ENCODE results near the gene SDF2.
"Not testable (repeated sequence)": the region's sequence is repeated elsewhere in the genome, so short reads cannot be mapped to it uniquely, and the experiment has no call there.

Gene SDF2

GRCh38 chr17:28626818-28627217 is 34.9 kb downstream of the SDF2 start:
- DNase-seq (ENCODE audit: low read depth in 3 of 3): no peak

GRCh38 chr17:28624148-28624547 is 37.6 kb downstream of the SDF2 start:
- DNase-seq (ENCODE audit: low read depth in 3 of 3): no peak

GRCh38 chr17:28623696-28624095 is 38.0 kb downstream of the SDF2 start:
- DNase-seq (ENCODE audit: low read depth in 3 of 3): no peak

GRCh38 chr17:28622186-28622585 is 39.5 kb downstream of the SDF2 start:
- DNase-seq (ENCODE audit: low read depth in 3 of 3): no peak

GRCh38 chr17:28620010-28620409 is 41.7 kb downstream of the SDF2 start:
- no peak for DNase-seq (ENCODE audit: low read depth in 3 of 3)

GRCh38 chr17:28618464-28618863 is 43.2 kb downstream of the SDF2 start:
- no peak for DNase-seq (ENCODE audit: low read depth in 3 of 3)

GRCh38 chr17:28616281-28616680 is 45.4 kb downstream of the SDF2 start:
- DNase-seq (ENCODE audit: low read depth in 3 of 3): no peak

GRCh38 chr17:28615260-28615940 is 46.3 kb downstream of the SDF2 start:
- no peak for DNase-seq (ENCODE audit: low read depth in 3 of 3)

- no peak for DNase-seq (ENCODE audit: low read depth in 3 of 3)
These were observed 47.8 kb downstream of the SDF2 start, which contains the start of gene RSKR for GRCh38 chr17:28613931-28614381. Gene RSKR (minus strand): TSS chr17:28614185. CDS start chr17:28614161, 24 bp downstream.

- peak in 1 of 3 donors; percentile 20 for DNase-seq (ENCODE audit: low read depth in 3 of 3)
These were observed 48.5 kb downstream of the SDF2 start for GRCh38 chr17:28612936-28613872.

- DNase-seq (ENCODE audit: low read depth in 3 of 3): no peak
These were observed 49.2 kb downstream of the SDF2 start for GRCh38 chr17:28612531-28612930.

GRCh38 chr17:28610376-28610775 is 51.3 kb downstream of the SDF2 start:
- DNase-seq (ENCODE audit: low read depth in 3 of 3): no peak

GRCh38 chr17:28604031-28604430 is 57.7 kb downstream of the SDF2 start:
- not testable (repeated sequence) for DNase-seq (ENCODE audit: low read depth in 3 of 3)

GRCh38 chr17:28599311-28600184 is 62.2 kb downstream of the SDF2 start:
- peak; percentile 47 to 61 (median 55) for DNase-seq (ENCODE audit: low read depth in 3 of 3)

GRCh38 chr17:28598799-28599310 is 62.9 kb downstream of the SDF2 start, which contains the start of gene SPAG5:
Gene SPAG5 (minus strand): TSS chr17:28599025. CDS start chr17:28598946, 79 bp downstream.
- peak; percentile 90 to 93 (median 90) for DNase-seq (ENCODE audit: low read depth in 3 of 3)

- no peak for DNase-seq (ENCODE audit: low read depth in 3 of 3)
These were observed 63.3 kb downstream of the SDF2 start for GRCh38 chr17:28598389-28598788.

Measured in stimulated activated CD4-positive, alpha-beta T cell treated with anti-CD3 and anti-CD28 coated beads, TNF-alpha, amount 100 ng/mL, for 48 hours (primary cell).